Measurements from ENCODE around the gene TRIM37.
"Not testable (repeated sequence)": the region's sequence is repeated elsewhere in the genome, so short reads cannot be mapped to it uniquely, and the experiment has no call there.

Gene TRIM37

GRCh38 chr17:59106463-59107305 is at the start of gene TRIM37:
Gene TRIM37 (minus strand): TSS chr17:59106880. CDS start chr17:59106461, 419 bp downstream.
- H3K4me3 ChIP-seq (ENCODE audit: low read length), result peak within 1 kb of the TSS; percentile 86
- no peak for TF ChIP-seq ZNF274 (IDR thresholded peaks at IDR 0.05; ENCODE audit: low read depth, low read length)

- peak within 1 kb of the TSS; percentile 97 for H3K4me3 ChIP-seq (ENCODE audit: low read length)
- TF ChIP-seq ZNF274 (IDR thresholded peaks at IDR 0.05; ENCODE audit: low read depth, low read length), result no peak
Observed at GRCh38 chr17:59155439-59156177, 48.9 kb upstream of the TRIM37 start, which contains the start of gene PRR11. Gene PRR11 (plus strand): TSS chr17:59155746. CDS start chr17:59169753, 14,007 bp downstream.

GRCh38 chr17:59154721-59155438 is 48.2 kb upstream of the TRIM37 start, which contains the start of gene SKA2:
Gene SKA2 (minus strand): TSS chr17:59155186. CDS start chr17:59155163, 23 bp downstream.
- TF ChIP-seq ZNF274 (IDR thresholded peaks at IDR 0.05; ENCODE audit: low read depth, low read length), result no peak

GRCh38 chr17:59154292-59154720 is 47.6 kb upstream of the TRIM37 start:
- TF ChIP-seq ZNF274 (IDR thresholded peaks at IDR 0.05; ENCODE audit: low read depth, low read length), result no peak
- H3K4me3 ChIP-seq (ENCODE audit: low read length), result peak overlapping the region; percentile 79

More at GRCh38 chr17:59154721-59155438, 48.2 kb upstream of the TRIM37 start, which contains the start of gene SKA2:
- H3K4me3 ChIP-seq (ENCODE audit: low read length), result peak within 1 kb of the TSS; percentile 97

GRCh38 chr17:59152925-59153324 is 46.2 kb upstream of the TRIM37 start:
- H3K4me3 ChIP-seq (ENCODE audit: low read length), result peak overlapping the region; percentile 79; the same call in 1 of the 2 replicates
- TF ChIP-seq ZNF274 (IDR thresholded peaks at IDR 0.05; ENCODE audit: low read depth, low read length), result no peak

GRCh38 chr17:59151591-59151990 is 44.9 kb upstream of the TRIM37 start:
- no peak for TF ChIP-seq ZNF274 (IDR thresholded peaks at IDR 0.05; ENCODE audit: low read depth, low read length)
- H3K4me3 ChIP-seq (ENCODE audit: low read length), result no peak overlapping the region; the same call in 1 of the 2 replicates

- H3K4me3 ChIP-seq (ENCODE audit: low read length), result no peak overlapping the region
- TF ChIP-seq ZNF274 (IDR thresholded peaks at IDR 0.05; ENCODE audit: low read depth, low read length), result no peak
Observed at GRCh38 chr17:59151006-59151405, 44.3 kb upstream of the TRIM37 start.

- H3K4me3 ChIP-seq (ENCODE audit: low read length), result no peak overlapping the region
- no peak for TF ChIP-seq ZNF274 (IDR thresholded peaks at IDR 0.05; ENCODE audit: low read depth, low read length)
Observed at GRCh38 chr17:59149841-59150511, 43.3 kb upstream of the TRIM37 start.

GRCh38 chr17:59149051-59149450 is 42.4 kb upstream of the TRIM37 start:
- no peak for TF ChIP-seq ZNF274 (IDR thresholded peaks at IDR 0.05; ENCODE audit: low read depth, low read length)
- no peak overlapping the region for H3K4me3 ChIP-seq (ENCODE audit: low read length)

- TF ChIP-seq ZNF274 (IDR thresholded peaks at IDR 0.05; ENCODE audit: low read depth, low read length), result no peak
Observed at GRCh38 chr17:59145571-59146096, 39.0 kb upstream of the TRIM37 start.

GRCh38 chr17:59141860-59142259 is 35.2 kb upstream of the TRIM37 start:
- H3K4me3 ChIP-seq (ENCODE audit: low read length), result no peak overlapping the region
- TF ChIP-seq ZNF274 (IDR thresholded peaks at IDR 0.05; ENCODE audit: low read depth, low read length), result no peak

More at GRCh38 chr17:59145571-59146096, 39.0 kb upstream of the TRIM37 start:
- H3K4me3 ChIP-seq (ENCODE audit: low read length), result no peak overlapping the region

GRCh38 chr17:59139939-59140338 is 33.3 kb upstream of the TRIM37 start:
- no peak for TF ChIP-seq ZNF274 (IDR thresholded peaks at IDR 0.05; ENCODE audit: low read depth, low read length)

GRCh38 chr17:59138339-59138738 is 31.7 kb upstream of the TRIM37 start:
- H3K4me3 ChIP-seq (ENCODE audit: low read length), result not testable (repeated sequence)

More at GRCh38 chr17:59139939-59140338, 33.3 kb upstream of the TRIM37 start:
- H3K4me3 ChIP-seq (ENCODE audit: low read length), result no peak overlapping the region

Measured in GM08714 (cell line).